NCI-H748 (cell line): ENCODE data around the gene GTF2IRD1.
A peak's percentile ranks its signal among the peaks of the same experiment; 100 is the strongest.
"Not testable (repeated sequence)": the region's sequence is repeated elsewhere in the genome, so short reads cannot be mapped to it uniquely, and the experiment has no call there.

ENCODE experiments used
- DNase-seq: peaks from one replicate; lab custom pipeline; 2025; ENCODE audit not compliant: unreplicated experiment; lab: John Stamatoyannopoulos, UW

The GTF2IRD1 gene

DNA sequence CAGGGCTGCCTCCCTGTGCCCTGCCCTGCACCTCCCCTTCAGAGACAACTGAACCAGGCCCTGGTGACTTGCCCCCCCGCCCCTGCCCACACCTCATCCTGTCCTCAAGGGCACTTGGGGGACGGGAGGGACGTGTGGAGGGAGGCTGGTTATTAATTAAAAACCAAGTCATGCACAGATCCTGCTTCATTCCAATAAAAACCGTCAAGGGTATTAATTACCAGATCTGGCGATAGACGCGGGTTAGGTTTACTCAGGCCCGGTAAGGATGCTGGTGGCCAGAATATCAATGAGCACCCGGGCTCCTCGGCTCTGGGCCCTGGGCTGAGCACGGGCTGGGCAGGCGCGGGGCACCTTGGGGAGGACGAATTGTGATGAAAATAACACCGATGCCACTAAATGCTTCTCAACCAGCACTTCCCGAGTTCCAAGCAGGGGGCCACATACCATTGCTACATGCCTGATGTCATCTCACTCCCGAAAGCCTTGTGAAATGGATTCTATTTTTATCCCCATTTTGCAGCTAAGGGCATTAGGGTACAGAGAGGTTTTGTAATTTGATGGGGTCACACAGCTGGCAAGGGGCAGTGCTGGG is 24.5 kb upstream of the GTF2IRD1 start:
- DNase-seq: peak; percentile 14

GRCh38 chr7:74430409-74430808 is 23.3 kb upstream of the GTF2IRD1 start:
- not testable (repeated sequence) for DNase-seq

DNA sequence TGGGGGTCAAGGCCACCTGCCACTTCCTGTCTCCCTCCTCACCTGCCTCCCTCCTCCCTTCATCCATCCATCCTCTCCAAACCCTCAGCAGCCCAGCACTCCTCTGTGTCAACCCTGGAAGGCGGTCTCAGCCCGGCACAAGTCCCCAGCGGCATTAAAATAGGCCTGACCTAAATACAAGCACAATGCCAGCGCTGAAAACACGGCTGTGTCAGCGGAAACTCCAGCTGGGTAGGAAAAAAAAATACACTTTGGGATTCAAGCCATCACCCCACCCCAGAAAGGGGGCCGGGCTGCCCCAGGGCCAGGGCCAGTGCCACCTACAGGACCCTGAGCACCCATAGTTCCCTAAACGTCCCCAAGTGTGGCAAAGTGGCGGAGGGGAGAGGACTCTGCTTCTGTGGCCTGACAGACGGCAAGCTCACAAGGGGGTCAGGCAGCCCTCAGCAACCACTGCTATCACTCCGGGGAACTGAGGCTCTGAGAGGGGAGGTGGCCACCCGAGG is 22.7 kb upstream of the GTF2IRD1 start:
- DNase-seq: no peak

GRCh38 chr7:74437291-74437571 is 16.5 kb upstream of the GTF2IRD1 start:
- not testable (repeated sequence) for DNase-seq

- no peak for DNase-seq
Measured at GRCh38 chr7:74438327-74438726, 15.4 kb upstream of the GTF2IRD1 start.

GRCh38 chr7:74439541-74439940 is 14.2 kb upstream of the GTF2IRD1 start:
- no peak for DNase-seq

- DNase-seq: not testable (repeated sequence)
Measured at GRCh38 chr7:74440143-74440542, 13.6 kb upstream of the GTF2IRD1 start.

DNA sequence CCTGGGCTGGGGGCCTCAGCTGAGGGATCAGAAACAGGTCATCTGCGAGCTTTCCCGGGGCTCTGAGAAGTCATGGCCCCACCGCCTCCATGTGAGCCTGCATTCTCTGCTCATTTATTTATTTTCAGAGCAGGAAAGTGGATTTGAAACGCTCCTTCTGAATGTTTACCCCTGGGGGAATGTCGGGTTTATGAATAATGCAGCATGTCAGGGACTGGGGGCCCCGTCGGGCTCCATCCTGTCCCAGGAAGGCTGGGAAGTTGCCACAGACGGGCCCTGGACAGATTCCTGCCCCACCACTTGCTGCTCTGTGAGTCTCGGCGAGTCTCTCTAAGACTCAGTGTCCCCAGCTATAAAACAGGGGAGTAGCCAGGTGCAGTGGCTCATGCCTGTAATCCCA is 11.9 kb upstream of the GTF2IRD1 start:
- DNase-seq: no peak

GRCh38 chr7:74443543-74444247 is 10.0 kb upstream of the GTF2IRD1 start:
- DNase-seq: peak; percentile 42

- DNase-seq: no peak
Measured at GRCh38 chr7:74449144-74449543, 4.6 kb upstream of the GTF2IRD1 start.

DNA sequence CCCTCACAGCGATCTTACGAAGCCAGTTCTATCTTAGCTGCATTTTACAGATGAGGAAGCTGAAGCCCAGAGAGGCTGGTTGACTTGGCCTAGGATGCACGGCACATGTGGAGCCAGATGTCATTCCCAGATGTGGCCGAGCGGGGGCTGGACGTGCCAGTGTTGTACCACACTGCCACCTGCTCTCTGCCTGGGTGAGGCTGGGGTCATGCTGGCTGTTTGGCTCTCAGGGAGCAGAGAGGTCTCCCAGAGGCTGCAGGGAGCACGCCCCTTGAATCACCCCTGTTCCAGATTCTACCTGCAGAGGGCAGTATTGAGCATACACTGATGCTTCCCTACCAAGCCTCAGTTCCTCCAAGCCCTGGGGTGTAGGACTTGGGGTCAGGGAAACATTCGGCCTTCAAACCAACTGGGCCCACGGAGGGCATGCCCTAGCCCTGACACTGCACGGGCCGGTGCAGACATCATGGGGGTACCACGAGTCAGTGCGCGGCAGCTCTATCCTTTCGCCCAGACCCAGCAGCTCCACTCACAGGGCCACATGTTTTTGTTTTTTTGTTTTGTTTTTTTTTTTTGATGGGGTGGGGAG is 3.8 kb upstream of the GTF2IRD1 start:
- peak; percentile 64 for DNase-seq

- DNase-seq: no peak
Measured at GRCh38 chr7:74452748-74453321, 871 bp upstream of the GTF2IRD1 start.

DNA sequence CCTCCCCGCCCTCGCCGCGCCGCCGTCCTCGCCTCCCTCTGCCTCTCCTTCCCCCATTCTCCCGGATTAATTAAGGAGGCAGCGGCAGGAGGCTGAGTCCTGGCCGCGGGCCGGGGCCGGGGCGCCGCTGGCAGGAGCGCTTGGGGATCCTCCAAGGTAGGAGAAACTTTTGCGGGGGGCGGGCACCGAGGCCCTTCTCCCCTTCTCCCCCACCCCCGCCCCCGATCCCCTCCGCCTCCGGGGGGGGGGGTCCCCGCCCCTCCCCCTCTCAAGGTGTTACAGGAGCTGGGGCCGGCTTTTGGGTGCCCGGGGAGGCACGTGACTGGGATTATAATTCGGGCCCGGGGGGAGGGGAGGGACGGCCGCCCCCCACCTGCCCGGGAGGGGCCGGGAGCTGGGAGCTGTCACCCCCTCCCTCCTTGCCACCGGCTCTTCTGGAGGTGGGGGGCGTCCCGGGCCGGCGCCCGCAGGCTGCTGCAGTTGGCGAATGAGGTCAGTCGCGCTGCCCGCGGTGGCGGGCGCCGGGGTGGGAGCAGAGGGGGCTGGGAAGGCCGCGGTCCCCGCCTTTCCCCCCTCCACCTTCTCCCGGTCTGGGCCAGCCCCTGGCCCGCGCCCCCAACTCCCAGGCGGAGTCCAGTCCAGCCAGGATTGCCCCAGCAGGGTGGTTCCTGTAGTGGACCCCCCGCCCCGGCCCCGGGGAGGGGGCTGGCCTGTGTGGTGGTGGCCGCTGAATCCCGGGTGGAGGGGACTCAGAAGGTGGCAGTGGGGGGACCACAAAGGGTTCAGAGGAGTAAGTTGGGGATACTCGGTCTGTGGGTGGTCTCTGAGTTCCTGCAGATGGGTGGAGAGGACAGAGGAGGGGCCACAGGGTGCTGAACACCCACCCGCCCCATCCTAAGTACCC is 567 bp downstream of the GTF2IRD1 start:
- peak; percentile 40 for DNase-seq

- no peak for DNase-seq
Measured at GRCh38 chr7:74454925-74455288, 1.2 kb downstream of the GTF2IRD1 start.

DNA sequence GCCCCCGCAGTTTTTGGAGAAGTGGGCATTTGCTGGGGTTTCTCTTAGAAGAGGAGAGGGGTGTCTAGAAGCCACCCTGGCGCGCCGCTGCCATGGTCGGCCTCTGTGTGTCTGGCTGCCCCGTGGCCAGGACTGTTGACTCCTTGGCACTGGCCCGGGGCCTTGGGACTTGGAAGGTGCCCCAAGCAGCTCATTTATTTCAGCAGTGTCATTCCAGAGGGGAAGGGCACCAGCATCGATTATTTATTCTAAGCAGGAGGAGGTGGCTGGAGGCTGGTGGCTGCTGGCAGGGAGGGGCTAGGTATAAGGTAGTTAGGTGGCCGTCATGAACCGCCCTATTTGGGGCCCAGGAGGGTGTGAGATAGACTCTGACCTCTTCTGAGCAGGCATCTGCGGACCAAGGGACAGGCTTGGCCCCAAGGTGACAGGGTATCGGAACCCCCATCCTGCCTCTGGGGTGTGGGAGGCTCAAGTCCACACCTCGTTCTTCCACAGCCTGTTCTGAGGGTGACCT is 1.6 kb downstream of the GTF2IRD1 start:
- peak; percentile 11 for DNase-seq

- no peak for DNase-seq
Measured at GRCh38 chr7:74455928-74456327, 2.2 kb downstream of the GTF2IRD1 start.

DNA sequence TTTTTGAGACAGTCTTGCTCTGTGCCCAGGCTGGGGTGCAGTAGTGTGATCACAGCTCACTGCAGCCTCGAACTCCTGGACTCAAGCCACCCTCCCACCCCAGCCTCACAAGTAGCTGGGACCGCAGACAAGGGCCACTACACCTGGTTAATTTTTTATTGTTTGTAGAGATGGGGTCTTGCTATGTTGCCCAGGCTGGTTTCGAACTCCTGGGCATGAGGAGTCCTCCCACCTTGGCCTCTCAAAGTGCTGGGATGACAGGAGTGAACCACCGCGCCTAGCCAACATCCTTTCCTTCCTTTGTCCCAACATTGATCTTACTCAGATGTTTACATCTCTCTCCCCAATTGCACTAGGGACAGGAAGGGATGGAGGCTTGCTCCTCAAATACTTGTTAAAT is 3.3 kb downstream of the GTF2IRD1 start:
- no peak for DNase-seq

DNA sequence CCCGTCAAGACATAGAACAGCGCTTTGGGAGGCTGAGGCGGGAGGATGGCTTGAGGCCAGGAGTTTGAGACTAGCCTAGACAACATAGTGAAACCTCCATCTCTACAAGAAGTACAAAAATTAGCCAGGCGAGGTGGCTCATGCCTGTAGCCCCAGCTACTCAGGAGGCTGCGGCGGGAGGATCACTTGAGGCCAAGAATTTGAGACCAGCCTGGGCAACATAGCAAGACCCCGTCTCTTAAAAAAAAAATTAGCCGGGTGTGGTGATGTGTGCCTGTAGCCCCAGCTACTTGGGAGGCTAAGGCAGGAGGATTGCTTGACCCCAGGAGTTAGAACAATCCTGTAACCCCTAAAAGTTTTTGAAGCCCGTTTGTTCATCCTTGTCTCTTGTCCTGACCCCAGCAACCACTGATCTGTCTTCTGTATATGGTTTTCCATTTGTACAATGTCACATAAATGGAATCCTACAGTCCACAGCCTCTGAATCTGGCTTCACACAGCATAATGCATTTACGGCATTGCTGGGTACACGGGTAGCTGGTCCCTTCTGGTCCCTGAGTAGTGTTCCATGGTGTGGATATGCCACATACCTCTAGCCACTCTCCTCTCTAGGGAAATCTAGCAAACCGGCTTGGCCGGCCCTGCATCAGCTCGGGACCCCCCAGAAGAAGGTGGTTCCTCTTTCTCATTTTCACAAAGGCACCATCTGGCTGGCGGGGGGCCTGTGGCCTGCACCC is 8.4 kb downstream of the GTF2IRD1 start:
- DNase-seq: no peak

DNA sequence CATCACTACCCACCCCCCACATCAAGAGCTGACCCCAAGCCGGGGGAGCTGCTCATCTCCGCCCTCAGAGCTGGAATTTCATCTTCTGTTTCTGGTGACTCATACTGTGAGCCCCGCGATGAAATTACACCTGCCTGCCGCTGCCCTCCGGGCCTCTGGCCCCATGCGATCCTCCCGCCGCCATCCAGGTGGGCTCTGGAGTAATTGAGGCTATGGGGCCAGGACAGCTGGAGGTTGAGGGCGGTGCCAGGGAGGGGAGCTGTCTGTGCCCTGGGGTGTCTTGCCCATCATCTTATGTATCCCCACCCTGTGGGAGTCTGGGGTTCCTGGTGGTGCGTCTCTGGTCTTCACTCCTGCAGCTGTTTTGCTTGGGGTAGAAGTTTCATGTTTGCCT is 9.0 kb downstream of the GTF2IRD1 start:
- no peak for DNase-seq
